Measurements from ENCODE around the gene RALGPS2. TPM values are rescaled to one million over a fixed set of nuclear protein-coding genes. Genes with fewer than 3 reads are reported as not detected.
A peak's percentile ranks its signal among the peaks of the same experiment; 100 is the strongest.
"Not testable (repeated sequence)": the region's sequence is repeated elsewhere in the genome, so short reads cannot be mapped to it uniquely, and the experiment has no call there.

The RALGPS2 gene
- total and polyA plus RNA-seq, 5 experiments from 2014 or later, result 3.1 to 31.1 (median 14.6) TPM

DNA sequence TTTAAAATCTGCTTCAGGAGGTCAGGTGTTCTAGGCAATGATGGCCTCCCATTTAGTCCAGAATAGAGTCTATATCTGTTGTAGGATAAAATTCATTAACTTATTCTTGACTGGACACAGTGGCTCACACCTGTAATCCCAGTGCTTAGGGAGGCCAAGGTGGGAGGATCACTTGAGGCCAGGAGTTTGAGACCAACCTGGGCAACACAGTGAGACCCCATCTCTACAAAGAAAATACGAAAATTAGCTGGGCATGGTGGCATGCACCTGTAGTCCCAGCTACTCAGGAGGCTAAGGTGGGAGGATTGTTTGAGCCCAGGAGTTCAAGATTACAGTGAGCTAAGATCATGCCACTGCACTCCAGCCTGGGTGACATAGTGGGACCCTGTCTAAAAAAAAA lies 122.9 kb downstream of the RALGPS2 start:
- DNase-seq, H3K4me1 Mint-ChIP-seq, H3K9me3 Mint-ChIP-seq, H3K4me3 Mint-ChIP-seq, H3K27me3 Mint-ChIP-seq, POLR2A ChIA-PET, H3K27ac Mint-ChIP-seq, ATAC-seq: not testable (repeated sequence)
- peaks cover 0 to 10% (median 7%) of the 10 kb centered on the region in 3 donors for H3K36me3 Mint-ChIP-seq

DNA sequence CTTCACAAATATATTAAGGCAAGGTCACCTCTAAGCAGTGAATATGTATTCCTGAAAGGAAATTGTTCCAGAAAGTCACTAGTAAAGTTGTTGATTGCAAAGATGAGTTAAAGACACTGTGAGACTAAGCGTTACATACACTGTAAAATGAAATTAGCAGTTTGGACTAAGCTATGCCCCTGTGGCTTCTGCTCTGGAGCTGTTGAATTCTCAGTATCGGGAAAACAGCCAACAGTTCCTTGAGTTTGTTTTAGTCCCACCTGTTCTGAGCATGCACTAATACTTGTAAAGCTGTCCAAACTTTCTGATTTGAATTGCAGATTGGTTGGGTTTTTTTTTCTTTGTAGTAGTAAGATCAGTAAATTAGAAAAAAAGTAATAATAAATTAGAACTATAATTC lies 124.9 kb downstream of the RALGPS2 start:
- Mint-ChIP-seq H3K27me3 (no peaks in the 10 kb centered on the region), H3K36me3 (peaks cover 0 to 10% (median 7%) of the 10 kb centered on the region in 3 donors), H3K4me1 (no peaks in the 10 kb centered on the region), H3K9me3 (no peaks in the 10 kb centered on the region), H3K27ac (no peak overlapping the region), H3K4me3 (no peak overlapping the region)
- DNase-seq, result no peak
- POLR2A ChIA-PET, result no interaction called here
- ATAC-seq, result no peak

DNA sequence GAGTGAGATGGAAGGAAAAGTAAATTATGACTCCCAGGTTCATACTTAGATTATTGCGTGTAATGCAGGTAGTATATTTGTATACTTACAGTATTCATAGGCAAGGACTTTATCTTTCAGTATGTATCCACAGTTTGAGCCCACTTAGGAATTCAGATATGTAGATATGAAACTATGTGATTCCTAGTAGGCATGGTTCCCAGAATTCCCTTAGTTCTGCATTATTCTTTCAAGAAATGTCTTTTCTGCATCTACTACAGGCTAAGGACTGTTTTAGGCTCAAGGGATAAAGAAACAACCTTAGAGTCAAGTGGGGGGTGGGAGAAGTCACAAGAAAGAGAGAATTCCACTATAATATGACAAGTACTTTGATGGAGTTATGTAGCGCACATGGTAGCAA lies 132.1 kb downstream of the RALGPS2 start:
- H3K36me3 Mint-ChIP-seq, result peaks cover 4 to 8% (median 4%) of the 10 kb centered on the region in 3 donors
- no peak overlapping the region for H3K27ac Mint-ChIP-seq
- ATAC-seq (no peak), DNase-seq (no peak)
- H3K9me3 Mint-ChIP-seq, result no peaks in the 10 kb centered on the region
- H3K4me3 Mint-ChIP-seq, result no peak overlapping the region
- H3K4me1 Mint-ChIP-seq, result no peaks in the 10 kb centered on the region
- peaks cover 0 to 1% (median 0%) of the 10 kb centered on the region in 5 donors for H3K27me3 Mint-ChIP-seq
- POLR2A ChIA-PET, result no interaction called here

DNA sequence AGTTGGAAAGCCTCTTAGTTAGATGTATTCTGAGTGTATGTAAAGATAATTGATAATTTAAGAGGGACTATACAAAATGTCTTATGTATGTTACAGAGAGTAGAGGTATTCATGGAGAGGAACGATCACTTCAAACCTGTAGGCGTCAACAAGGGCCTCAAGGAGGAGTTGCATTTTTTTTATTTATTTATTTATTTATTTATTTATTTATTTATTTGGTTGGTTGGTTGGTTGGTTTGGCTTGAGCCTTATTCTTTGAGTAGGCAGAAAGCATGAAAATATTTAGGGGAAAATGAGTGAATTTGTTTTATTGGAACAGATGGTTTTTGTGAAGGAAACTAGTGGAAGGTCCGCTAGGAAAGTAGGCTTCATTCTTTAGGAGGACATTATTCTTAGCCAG lies 137.4 kb downstream of the RALGPS2 start:
- H3K36me3 Mint-ChIP-seq, result peaks cover 5 to 12% (median 10%) of the 10 kb centered on the region in 3 donors
- H3K4me1 Mint-ChIP-seq, result peaks cover 0 to 2% (median 0%) of the 10 kb centered on the region in 4 donors
- POLR2A ChIA-PET, result no interaction called here
- DNase-seq (no peak), ATAC-seq (no peak)
- H3K4me3 Mint-ChIP-seq, result no peak overlapping the region
- H3K9me3 Mint-ChIP-seq, result no peaks in the 10 kb centered on the region
- H3K27me3 Mint-ChIP-seq, result peaks cover 0 to 1% (median 0%) of the 10 kb centered on the region in 5 donors
- no peak overlapping the region for H3K27ac Mint-ChIP-seq

DNA sequence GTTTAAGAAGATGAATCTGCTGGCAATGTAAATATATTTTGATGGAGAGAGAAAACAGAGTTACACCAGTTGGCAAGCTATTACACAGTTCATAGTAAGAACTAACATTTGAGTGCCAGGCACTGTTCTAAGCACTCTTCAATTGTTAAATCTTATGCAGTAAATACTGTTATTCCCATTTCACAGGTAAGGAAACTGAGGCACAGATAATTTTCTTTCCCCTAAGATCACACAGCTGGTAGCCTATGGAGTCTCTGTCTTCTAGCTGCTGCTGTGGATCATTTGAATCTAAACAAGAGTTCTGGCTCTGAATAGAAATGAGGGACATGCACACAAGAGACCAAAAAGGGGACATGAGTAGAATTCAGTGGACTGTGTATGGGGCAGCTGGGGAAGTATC lies 137.8 kb downstream of the RALGPS2 start:
- H3K36me3 Mint-ChIP-seq, result peaks cover 5 to 12% (median 10%) of the 10 kb centered on the region in 3 donors
- DNase-seq (no peak), ATAC-seq (no peak)
- H3K4me1 Mint-ChIP-seq, result peaks cover 0 to 6% (median 0%) of the 10 kb centered on the region in 4 donors
- peaks cover 0 to 1% (median 0%) of the 10 kb centered on the region in 5 donors for H3K27me3 Mint-ChIP-seq
- no peaks in the 10 kb centered on the region for H3K9me3 Mint-ChIP-seq
- no peak overlapping the region for H3K4me3 Mint-ChIP-seq
- H3K27ac Mint-ChIP-seq, result no peak overlapping the region
- POLR2A ChIA-PET, result no interaction called here

DNA sequence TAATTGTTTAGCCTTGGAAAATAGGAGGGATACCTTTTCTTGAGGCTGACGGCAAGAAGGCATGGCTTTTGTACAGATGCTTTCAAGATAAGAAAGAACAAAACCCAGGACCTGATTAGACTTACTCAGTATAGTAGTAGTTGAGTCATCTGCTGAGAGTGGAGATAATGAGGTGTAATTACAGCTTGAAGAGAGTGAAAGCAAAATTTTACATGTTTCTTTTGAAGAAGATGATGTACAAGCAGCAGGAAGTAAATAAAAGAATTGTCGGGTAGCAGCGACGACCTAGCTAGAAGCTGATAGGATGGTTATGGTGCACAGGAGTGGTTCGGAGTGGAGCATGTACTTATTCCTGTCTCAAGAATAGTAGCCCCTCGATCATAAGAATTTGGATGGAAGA lies 139.3 kb downstream of the RALGPS2 start:
- DNase-seq, result no peak
- H3K27ac Mint-ChIP-seq, result no peak overlapping the region
- H3K9me3 Mint-ChIP-seq, result no peaks in the 10 kb centered on the region
- no peak overlapping the region for H3K4me3 Mint-ChIP-seq
- H3K4me1 Mint-ChIP-seq, result peaks cover 0 to 6% (median 0%) of the 10 kb centered on the region in 4 donors
- peaks cover 0 to 1% (median 0%) of the 10 kb centered on the region in 5 donors for H3K27me3 Mint-ChIP-seq
- peaks cover 3 to 12% (median 10%) of the 10 kb centered on the region in 3 donors for H3K36me3 Mint-ChIP-seq
- no peak for ATAC-seq
- POLR2A ChIA-PET, result no interaction called here

DNA sequence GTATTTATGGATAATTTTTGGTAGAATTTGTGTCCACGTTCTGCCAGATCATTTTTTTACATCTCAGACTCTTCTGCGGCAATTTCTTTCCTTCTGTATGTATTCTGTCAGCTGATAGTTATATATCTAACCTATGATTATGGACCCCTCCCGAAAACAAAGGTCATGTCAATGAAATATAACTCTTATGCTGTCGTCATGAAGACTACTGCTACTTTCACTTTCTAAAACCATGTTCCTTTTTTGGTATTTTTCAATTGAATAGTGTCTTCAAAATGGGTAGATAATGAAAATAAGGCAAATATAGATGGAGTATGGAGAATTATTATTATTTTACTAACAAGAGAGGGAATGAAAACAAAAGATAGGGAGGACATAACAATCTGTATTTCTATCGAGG lies 142.6 kb downstream of the RALGPS2 start:
- ATAC-seq (no peak), DNase-seq (no peak)
- peak overlapping the region in 1 of 10 donors; percentile 40 for H3K27ac Mint-ChIP-seq
- H3K4me3 Mint-ChIP-seq, result peak overlapping the region in 2 of 10 donors; percentile 8 to 13
- POLR2A ChIA-PET, result no interaction called here
- H3K9me3 Mint-ChIP-seq, result no peaks in the 10 kb centered on the region
- peaks cover 0 to 6% (median 0%) of the 10 kb centered on the region in 4 donors for H3K4me1 Mint-ChIP-seq
- H3K27me3 Mint-ChIP-seq, result no peaks in the 10 kb centered on the region
- H3K36me3 Mint-ChIP-seq, result peaks cover 1 to 8% (median 5%) of the 10 kb centered on the region in 3 donors

DNA sequence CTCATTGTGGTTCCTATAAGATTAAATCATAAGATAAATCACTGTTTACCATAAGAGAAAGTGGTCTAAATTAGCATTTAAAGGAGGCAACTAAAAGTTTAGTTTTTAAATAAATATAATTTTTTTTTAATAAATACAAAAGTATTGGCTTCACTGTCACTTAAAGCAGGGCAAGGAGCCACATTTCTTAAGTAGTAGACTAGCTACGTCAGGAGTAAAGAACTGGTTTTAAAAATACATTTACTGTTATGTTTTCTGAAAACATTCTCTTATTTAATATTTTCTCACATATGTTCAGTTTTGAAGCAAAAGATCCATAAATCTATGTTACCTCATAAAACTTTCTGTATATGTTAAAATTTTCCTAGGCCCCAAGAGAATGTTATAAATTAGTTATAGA lies 143.7 kb downstream of the RALGPS2 start:
- POLR2A ChIA-PET, result no interaction called here
- no peak overlapping the region for H3K27ac Mint-ChIP-seq
- H3K4me3 Mint-ChIP-seq, result no peak overlapping the region
- peaks cover 0 to 6% (median 0%) of the 10 kb centered on the region in 4 donors for H3K4me1 Mint-ChIP-seq
- H3K9me3 Mint-ChIP-seq, result no peaks in the 10 kb centered on the region
- H3K36me3 Mint-ChIP-seq, result peaks cover 3 to 8% (median 7%) of the 10 kb centered on the region in 3 donors
- no peak for ATAC-seq
- H3K27me3 Mint-ChIP-seq, result no peaks in the 10 kb centered on the region
- DNase-seq, result no peak

DNA sequence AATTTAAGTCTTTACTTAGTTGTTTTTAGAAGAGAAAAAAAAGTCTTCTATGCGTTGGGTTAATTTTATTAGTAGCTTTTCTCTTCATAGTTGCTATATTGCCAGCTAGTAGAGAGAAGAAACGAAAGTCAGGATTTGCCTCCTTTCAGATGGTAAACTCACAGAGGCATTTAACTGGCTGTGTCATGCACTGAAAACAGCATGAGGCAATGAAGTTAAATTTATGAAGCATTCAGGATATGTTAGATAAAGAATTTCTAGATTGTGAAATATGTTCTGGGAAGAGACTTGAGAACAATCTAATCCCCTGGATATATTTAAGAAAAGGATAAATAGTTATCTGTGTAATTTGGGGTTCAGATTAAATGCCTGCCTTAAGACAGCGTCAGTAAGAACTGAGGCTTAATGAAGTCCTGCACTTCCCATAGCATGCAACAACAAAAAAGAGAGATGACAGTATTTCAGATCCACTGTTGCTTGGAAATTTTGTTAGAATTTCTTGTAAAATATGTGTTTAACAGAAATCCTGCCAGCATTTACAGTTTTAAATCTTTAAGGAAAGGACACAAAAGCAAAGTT lies 144.2 kb downstream of the RALGPS2 start:
- no peak for DNase-seq
- POLR2A ChIA-PET, result no interaction called here
- Mint-ChIP-seq H3K4me1 (peaks cover 0 to 6% (median 0%) of the 10 kb centered on the region in 4 donors), H3K27ac (no peak overlapping the region), H3K9me3 (no peaks in the 10 kb centered on the region), H3K36me3 (peaks cover 3 to 7% (median 6%) of the 10 kb centered on the region in 3 donors), H3K27me3 (no peaks in the 10 kb centered on the region), H3K4me3 (no peak overlapping the region)
- no peak for ATAC-seq

DNA sequence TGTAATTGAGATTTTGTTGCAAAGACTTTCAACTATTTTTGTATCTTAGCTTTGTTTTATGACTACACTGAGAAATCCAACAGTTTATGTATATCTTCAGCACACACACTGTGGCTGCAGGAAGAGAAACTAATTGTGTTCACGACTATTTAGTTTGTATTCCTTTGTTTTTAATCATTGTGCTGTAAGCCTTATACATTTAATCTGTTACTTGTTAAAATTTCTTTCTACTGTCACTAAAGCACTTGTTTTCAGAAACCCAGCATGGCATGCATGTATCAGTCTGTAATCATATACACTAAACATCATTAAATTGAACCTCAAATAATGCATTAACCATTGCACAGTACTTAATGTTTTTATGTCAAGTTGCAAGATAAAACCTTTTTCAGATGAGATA lies 145.2 kb downstream of the RALGPS2 start:
- H3K4me1 Mint-ChIP-seq, result peaks cover 0 to 6% (median 0%) of the 10 kb centered on the region in 4 donors
- ATAC-seq (no peak), DNase-seq (no peak)
- H3K4me3 Mint-ChIP-seq, result no peak overlapping the region
- H3K27ac Mint-ChIP-seq, result no peak overlapping the region
- no peaks in the 10 kb centered on the region for H3K27me3 Mint-ChIP-seq
- no peaks in the 10 kb centered on the region for H3K9me3 Mint-ChIP-seq
- POLR2A ChIA-PET, result no interaction called here
- H3K36me3 Mint-ChIP-seq, result peaks cover 3% of the 10 kb centered on the region in 3 donors

DNA sequence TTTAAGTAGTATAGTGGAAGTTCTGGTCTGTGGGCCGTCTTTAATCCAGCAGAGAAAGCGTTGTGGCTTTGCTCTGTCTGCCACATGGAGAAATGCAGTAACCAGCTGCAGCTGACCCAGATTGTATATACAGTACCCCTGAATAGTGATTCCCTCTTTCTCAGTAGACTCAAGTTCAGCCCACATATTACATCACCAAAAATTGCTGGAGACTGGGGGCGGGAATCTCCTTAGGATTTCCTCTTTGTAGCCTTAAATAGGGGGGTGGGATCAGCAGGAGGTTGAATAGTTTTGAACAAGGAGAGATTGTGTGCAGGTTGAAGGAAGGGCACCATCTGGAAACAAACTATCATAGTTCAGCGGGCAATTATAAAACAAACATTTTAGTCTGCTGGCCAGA lies 145.9 kb downstream of the RALGPS2 start, which contains the start of gene ANGPTL1:
ANGPTL1 (minus strand) TSS at position 134 of the 400 bp plus-strand sequence. CDS start 5,301 bp downstream, outside the sequence.
- DNase-seq (no peak), ATAC-seq (no peak)
- Mint-ChIP-seq H3K9me3 (no peaks in the 10 kb centered on the region), H3K27me3 (no peaks in the 10 kb centered on the region), H3K4me3 (no peak within 1 kb of the TSS), H3K27ac (no peak within 1 kb of the TSS), H3K36me3 (peaks cover 0 to 3% (median 2%) of the 10 kb centered on the region in 3 donors), H3K4me1 (peaks cover 0 to 6% (median 0%) of the 10 kb centered on the region in 4 donors)
- POLR2A ChIA-PET, result no interaction called here

DNA sequence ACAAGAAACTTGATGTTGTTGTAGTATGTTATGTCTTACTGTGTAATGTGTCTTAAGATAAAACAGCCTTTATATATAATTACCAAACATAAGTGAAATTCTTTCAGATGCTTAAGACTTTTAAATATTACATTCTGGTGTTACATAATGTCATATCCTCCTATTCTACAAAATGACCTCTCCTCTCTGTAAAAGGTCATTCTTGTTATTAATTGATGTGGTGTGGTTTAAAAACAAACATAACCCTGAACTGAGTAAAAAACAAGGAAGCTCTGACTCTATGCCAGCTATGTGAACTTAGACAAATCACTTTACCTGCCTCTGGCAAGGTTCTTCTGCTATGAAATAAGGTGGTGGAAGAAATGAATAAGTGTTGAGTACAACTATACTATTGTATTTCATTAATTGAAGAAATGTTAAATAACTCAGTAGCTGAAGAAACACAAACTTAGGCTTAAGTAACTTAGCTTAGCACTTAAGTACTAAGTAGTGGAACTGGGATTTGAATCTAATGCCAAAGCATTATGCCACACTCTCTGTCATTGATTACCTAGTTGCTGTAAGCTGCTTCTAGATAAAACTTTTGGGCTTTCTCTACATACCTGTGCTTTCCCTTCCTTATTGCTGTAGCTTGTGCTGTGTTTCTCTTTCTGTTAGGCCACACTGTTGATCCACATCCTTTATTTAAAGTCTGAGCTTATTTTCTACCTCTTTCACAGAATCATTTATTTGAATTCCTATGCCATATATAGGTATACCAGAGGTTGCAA lies 146.7 kb downstream of the RALGPS2 start:
- no peak overlapping the region for H3K4me3 Mint-ChIP-seq
- no peaks in the 10 kb centered on the region for H3K9me3 Mint-ChIP-seq
- POLR2A ChIA-PET, result no interaction called here
- ATAC-seq, result no peak
- peaks cover 0 to 3% (median 2%) of the 10 kb centered on the region in 3 donors for H3K36me3 Mint-ChIP-seq
- no peaks in the 10 kb centered on the region for H3K27me3 Mint-ChIP-seq
- peak overlapping the region in 1 of 10 donors; percentile 44 for H3K27ac Mint-ChIP-seq
- DNase-seq, result no peak
- peaks cover 0 to 6% (median 0%) of the 10 kb centered on the region in 4 donors for H3K4me1 Mint-ChIP-seq

DNA sequence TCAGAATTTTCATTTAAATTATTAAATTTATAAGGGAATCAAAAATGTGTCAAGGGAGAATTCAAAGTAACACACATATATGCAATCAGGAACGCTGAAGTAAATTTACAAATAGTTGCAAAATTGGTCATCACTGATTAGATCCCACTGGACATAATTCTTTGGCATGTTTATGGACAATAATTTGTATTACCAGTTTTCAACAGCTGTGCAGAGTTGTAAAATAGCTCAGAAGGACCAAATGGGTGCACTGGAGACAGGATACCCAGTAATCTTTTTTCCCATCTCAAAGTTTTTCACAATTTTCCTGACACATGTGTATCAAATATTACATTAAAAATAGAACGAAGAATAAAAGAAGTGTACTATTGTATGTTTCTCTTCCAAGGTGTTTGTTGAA lies 149.9 kb downstream of the RALGPS2 start:
- no peak for DNase-seq
- Mint-ChIP-seq H3K9me3 (no peaks in the 10 kb centered on the region), H3K4me1 (no peaks in the 10 kb centered on the region), H3K27me3 (no peaks in the 10 kb centered on the region), H3K36me3 (peaks cover 0 to 13% (median 4%) of the 10 kb centered on the region in 3 donors), H3K27ac (no peak overlapping the region), H3K4me3 (no peak overlapping the region)
- POLR2A ChIA-PET, result no interaction called here
- no peak for ATAC-seq

Data from naive thymus-derived CD8-positive, alpha-beta T cell (primary cell).